Panc1 (cell line): ENCODE data around the gene HOXC11.

Experiments used
- CTCF ChIP-seq: fragments of 450-650 bp; IDR thresholded peaks from 2 replicates; pipeline ENCODE4 v1.5.1; 2017; ENCODE audit warnings: mild to moderate bottlenecking
- POLR2AphosphoS5 ChIP-seq: IDR thresholded peaks from 2 replicates; pipeline ENCODE4 v1.6.1; 2012; ENCODE audit warnings: mild to moderate bottlenecking, low read depth, low read length, moderate library complexity
- REST ChIP-seq, 2 experiments: IDR thresholded peaks; 2 replicates each; pipeline ENCODE4 v1.6.1; 2011 to 2012; ENCODE audit warnings: low read depth in 2 of 2, control low read depth in 1 of 2, low read length in 1 of 2, mild to moderate bottlenecking in 1 of 2, moderate library complexity in 1 of 2; ENCODE audit not compliant: insufficient read depth in 1 of 2
- SIN3A ChIP-seq: IDR thresholded peaks from 2 replicates; pipeline ENCODE4 v1.6.1; 2012; ENCODE audit warnings: low read depth, mild to moderate bottlenecking, low read length, moderate library complexity, borderline replicate concordance; ENCODE audit not compliant: insufficient read depth
- TCF7L2 ChIP-seq: IDR thresholded peaks from 2 replicates; pipeline ENCODE4 v1.6.1; 2011; ENCODE audit warnings: mild to moderate bottlenecking, low read depth, low read length, inconsistent platforms

- TF ChIP-seq SIN3A, result no peak
- TF ChIP-seq CTCF, result no peak
- TF ChIP-seq POLR2AphosphoS5, result peak; percentile 57
- TF ChIP-seq REST (IDR thresholded peaks at IDR 0.05; ENCODE audit: insufficient read depth in 1 of 2, low read depth in 2 of 2, low read length in 1 of 2), result no peak
- peak; percentile 83 for TF ChIP-seq TCF7L2
Measured at GRCh38 chr12:53968214-53969127, 4.5 kb upstream of the HOXC11 start.
